ENCODE results near the gene CDON. TPM values are rescaled to one million over a fixed set of nuclear protein-coding genes. Genes with fewer than 3 reads are reported as not detected.
A peak's percentile ranks its signal among the peaks of the same experiment; 100 is the strongest.

The CDON gene
- total and polyA plus RNA-seq, 2 of the 13 experiments (the other 11 are each of a cell fraction or from before 2014, with no cell fraction given) = 9.6 to 12.8 TPM

DNA sequence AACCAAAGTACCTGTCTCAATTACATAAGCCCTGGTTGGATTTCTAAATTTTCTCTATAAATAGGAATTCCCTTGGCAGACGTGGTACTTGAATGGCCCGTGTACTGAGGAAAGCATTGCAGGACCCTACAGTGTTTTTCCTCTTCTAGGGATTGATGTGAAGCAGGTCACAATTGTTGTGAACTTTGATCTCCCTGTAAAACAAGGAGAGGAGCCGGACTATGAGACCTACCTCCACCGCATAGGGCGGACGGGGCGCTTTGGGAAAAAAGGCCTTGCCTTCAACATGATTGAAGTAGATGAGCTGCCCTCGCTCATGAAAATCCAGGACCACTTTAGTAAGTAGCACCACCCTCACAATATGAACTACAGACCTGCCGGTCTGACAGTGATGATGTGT, 141.6 kb downstream of the CDON start (continued):
- TF ChIP-seq, protein P1, sequence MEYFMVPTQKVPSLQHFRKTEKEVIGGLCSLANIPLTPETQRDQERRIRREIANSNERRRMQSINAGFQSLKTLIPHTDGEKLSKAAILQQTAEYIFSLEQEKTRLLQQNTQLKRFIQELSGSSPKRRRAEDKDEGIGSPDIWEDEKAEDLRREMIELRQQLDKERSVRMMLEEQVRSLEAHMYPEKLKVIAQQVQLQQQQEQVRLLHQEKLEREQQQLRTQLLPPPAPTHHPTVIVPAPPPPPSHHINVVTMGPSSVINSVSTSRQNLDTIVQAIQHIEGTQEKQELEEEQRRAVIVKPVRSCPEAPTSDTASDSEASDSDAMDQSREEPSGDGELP (IDR thresholded peaks at IDR 0.05; ENCODE audit: borderline replicate concordance, low read depth) = no peak
- 0 out of 2 replicates have a peak, but pooled peaks have one; percentile 22 for TF ChIP-seq ZNF264 (CRISPR knock-in tag; IDR thresholded peaks at IDR 0.05)
- TF ChIP-seq SOX6 (IDR thresholded peaks at IDR 0.05) = no peak
- TF ChIP-seq SOX6 (CRISPR knock-in tag; IDR thresholded peaks at IDR 0.05) = peak; percentile 14; the same call in 1 of the 2 replicates
- TF ChIP-seq, protein P2, sequence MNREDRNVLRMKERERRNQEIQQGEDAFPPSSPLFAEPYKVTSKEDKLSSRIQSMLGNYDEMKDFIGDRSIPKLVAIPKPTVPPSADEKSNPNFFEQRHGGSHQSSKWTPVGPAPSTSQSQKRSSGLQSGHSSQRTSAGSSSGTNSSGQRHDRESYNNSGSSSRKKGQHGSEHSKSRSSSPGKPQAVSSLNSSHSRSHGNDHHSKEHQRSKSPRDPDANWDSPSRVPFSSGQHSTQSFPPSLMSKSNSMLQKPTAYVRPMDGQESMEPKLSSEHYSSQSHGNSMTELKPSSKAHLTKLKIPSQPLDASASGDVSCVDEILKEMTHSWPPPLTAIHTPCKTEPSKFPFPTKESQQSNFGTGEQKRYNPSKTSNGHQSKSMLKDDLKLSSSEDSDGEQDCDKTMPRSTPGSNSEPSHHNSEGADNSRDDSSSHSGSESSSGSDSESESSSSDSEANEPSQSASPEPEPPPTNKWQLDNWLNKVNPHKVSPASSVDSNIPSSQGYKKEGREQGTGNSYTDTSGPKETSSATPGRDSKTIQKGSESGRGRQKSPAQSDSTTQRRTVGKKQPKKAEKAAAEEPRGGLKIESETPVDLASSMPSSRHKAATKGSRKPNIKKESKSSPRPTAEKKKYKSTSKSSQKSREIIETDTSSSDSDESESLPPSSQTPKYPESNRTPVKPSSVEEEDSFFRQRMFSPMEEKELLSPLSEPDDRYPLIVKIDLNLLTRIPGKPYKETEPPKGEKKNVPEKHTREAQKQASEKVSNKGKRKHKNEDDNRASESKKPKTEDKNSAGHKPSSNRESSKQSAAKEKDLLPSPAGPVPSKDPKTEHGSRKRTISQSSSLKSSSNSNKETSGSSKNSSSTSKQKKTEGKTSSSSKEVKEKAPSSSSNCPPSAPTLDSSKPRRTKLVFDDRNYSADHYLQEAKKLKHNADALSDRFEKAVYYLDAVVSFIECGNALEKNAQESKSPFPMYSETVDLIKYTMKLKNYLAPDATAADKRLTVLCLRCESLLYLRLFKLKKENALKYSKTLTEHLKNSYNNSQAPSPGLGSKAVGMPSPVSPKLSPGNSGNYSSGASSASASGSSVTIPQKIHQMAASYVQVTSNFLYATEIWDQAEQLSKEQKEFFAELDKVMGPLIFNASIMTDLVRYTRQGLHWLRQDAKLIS (CRISPR knock-in tag; IDR thresholded peaks at IDR 0.05) = no peak
- TF ChIP-seq, protein P3, sequence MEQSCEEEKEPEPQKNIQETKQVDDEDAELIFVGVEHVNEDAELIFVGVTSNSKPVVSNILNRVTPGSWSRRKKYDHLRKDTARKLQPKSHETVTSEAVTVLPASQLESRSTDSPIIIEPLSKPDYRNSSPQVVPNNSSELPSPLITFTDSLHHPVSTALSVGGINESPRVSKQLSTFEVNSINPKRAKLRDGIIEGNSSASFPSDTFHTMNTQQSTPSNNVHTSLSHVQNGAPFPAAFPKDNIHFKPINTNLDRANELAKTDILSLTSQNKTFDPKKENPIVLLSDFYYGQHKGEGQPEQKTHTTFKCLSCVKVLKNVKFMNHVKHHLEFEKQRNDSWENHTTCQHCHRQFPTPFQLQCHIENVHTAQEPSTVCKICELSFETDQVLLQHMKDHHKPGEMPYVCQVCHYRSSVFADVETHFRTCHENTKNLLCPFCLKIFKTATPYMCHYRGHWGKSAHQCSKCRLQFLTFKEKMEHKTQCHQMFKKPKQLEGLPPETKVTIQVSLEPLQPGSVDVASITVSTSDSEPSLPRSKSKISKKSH (CRISPR knock-in tag; IDR thresholded peaks at IDR 0.05; ENCODE audit: borderline replicate concordance) = no peak
- no peak for TF ChIP-seq NRL (CRISPR knock-in tag; IDR thresholded peaks at IDR 0.05; ENCODE audit: borderline replicate concordance)
- no peak for TF ChIP-seq POLR2AphosphoS5 (IDR thresholded peaks at IDR 0.05; ENCODE audit: low read depth, low read length)
- TF ChIP-seq, protein P4, sequence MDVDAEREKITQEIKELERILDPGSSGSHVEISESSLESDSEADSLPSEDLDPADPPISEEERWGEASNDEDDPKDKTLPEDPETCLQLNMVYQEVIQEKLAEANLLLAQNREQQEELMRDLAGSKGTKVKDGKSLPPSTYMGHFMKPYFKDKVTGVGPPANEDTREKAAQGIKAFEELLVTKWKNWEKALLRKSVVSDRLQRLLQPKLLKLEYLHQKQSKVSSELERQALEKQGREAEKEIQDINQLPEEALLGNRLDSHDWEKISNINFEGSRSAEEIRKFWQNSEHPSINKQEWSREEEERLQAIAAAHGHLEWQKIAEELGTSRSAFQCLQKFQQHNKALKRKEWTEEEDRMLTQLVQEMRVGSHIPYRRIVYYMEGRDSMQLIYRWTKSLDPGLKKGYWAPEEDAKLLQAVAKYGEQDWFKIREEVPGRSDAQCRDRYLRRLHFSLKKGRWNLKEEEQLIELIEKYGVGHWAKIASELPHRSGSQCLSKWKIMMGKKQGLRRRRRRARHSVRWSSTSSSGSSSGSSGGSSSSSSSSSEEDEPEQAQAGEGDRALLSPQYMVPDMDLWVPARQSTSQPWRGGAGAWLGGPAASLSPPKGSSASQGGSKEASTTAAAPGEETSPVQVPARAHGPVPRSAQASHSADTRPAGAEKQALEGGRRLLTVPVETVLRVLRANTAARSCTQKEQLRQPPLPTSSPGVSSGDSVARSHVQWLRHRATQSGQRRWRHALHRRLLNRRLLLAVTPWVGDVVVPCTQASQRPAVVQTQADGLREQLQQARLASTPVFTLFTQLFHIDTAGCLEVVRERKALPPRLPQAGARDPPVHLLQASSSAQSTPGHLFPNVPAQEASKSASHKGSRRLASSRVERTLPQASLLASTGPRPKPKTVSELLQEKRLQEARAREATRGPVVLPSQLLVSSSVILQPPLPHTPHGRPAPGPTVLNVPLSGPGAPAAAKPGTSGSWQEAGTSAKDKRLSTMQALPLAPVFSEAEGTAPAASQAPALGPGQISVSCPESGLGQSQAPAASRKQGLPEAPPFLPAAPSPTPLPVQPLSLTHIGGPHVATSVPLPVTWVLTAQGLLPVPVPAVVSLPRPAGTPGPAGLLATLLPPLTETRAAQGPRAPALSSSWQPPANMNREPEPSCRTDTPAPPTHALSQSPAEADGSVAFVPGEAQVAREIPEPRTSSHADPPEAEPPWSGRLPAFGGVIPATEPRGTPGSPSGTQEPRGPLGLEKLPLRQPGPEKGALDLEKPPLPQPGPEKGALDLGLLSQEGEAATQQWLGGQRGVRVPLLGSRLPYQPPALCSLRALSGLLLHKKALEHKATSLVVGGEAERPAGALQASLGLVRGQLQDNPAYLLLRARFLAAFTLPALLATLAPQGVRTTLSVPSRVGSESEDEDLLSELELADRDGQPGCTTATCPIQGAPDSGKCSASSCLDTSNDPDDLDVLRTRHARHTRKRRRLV (CRISPR knock-in tag; IDR thresholded peaks at IDR 0.05) = no peak
- no peak for TF ChIP-seq ZSCAN29 (CRISPR knock-in tag; conservative IDR thresholded peaks at IDR 0.05)
- TF ChIP-seq ZNF670 (CRISPR knock-in tag; IDR thresholded peaks at IDR 0.05; ENCODE audit: borderline replicate concordance) = no peak
- no peak for TF ChIP-seq ZSCAN9 (CRISPR knock-in tag; IDR thresholded peaks at IDR 0.05; ENCODE audit: borderline replicate concordance)
- TF ChIP-seq TBX2 (CRISPR knock-in tag; IDR thresholded peaks at IDR 0.05; ENCODE audit: borderline replicate concordance) = no peak
- no peak for TF ChIP-seq ZNF7 (CRISPR knock-in tag; IDR thresholded peaks at IDR 0.05)
- no peak for TF ChIP-seq ARID2 (CRISPR knock-in tag; IDR thresholded peaks at IDR 0.05; ENCODE audit: borderline replicate concordance)
- no peak for TF ChIP-seq ZNF547 (CRISPR knock-in tag; IDR thresholded peaks at IDR 0.05)
- TF ChIP-seq ZSCAN20 (CRISPR knock-in tag; IDR thresholded peaks at IDR 0.05; ENCODE audit: borderline replicate concordance) = no peak
- TF ChIP-seq ZNF605 (CRISPR knock-in tag; IDR thresholded peaks at IDR 0.05) = no peak
- no peak for TF ChIP-seq KAT2B (IDR thresholded peaks at IDR 0.05; ENCODE audit: borderline replicate concordance, low read depth, low read length)

All from HepG2 (cell line).